Stimulated activated naive B cell treated with anti-CD40 and anti-IgM and Interleukin-4, amounts not matched to agents 10 μg/mL and 1 μg/mL and 100 μg/mL, for 72 hours (primary cell): ENCODE data around the gene RORB.

Experiments
- ATAC-seq, 2 donors: fragments of 150-1000 bp; cut with Tn5 transposase; replicated peaks; 2 replicates each; pipeline ENCODE4 v1.10.0; 2021; ENCODE audit warnings: moderate library complexity in 1 of 2
- DNase-seq: peaks from one replicate; pipeline ENCODE4 v3.0.0; 2021
- H3K27ac Mint-ChIP-seq: one replicate; pipeline ENCODE4 v1.8.0; 2022; ENCODE audit warnings: mild to moderate bottlenecking, mixed read lengths
- H3K27me3 Mint-ChIP-seq, 2 donors: one replicate each; pipeline ENCODE4 v1.8.0; 2022; ENCODE audit warnings: mixed read lengths in 2 of 2
- H3K36me3 Mint-ChIP-seq, 2 donors: one replicate each; pipeline ENCODE4 v1.8.0; 2022; ENCODE audit warnings: mixed read lengths in 2 of 2, mild to moderate bottlenecking in 1 of 2
- H3K4me1 Mint-ChIP-seq, 2 donors: one replicate each; pipeline ENCODE4 v1.8.0; 2022; ENCODE audit warnings: mixed read lengths in 2 of 2, mild to moderate bottlenecking in 1 of 2
- H3K4me3 Mint-ChIP-seq, 2 donors: one replicate each; pipeline ENCODE4 v1.8.0; 2022; ENCODE audit warnings: mild to moderate bottlenecking in 2 of 2, mixed read lengths in 2 of 2, moderate library complexity in 1 of 2
- H3K9me3 Mint-ChIP-seq, 2 donors: one replicate each; pipeline ENCODE4 v1.8.0; 2022; ENCODE audit warnings: mixed read lengths in 2 of 2, mild to moderate bottlenecking in 1 of 2

RORB gene

DNA sequence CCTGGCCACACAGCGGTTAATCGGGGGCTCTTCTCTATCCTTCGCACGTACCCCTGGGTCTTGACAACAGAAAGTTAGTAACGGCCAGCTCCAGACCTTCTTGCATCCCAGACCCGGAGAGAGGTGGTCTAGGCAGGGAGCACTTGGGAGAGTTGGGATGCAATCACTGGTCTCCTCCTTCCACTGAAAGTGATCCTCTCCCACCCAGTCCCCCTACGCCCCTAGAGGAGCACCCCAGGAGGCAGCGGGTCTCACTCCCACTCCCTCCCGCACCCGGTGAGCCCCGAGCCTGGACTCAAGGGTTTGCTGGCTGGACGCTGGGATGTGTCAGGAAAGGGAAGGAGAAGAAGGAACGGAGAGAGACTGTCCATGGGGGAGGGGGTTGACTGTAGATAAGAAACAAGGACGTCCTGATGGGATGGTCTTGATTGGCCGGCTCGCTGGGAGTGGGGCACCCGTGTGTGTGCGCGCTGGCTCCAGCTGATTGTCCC lies 2.0 kb downstream of the RORB start:
- Mint-ChIP-seq H3K4me3 (peak overlapping the region; percentile 70 to 92), H3K9me3 (no peaks in the 10 kb centered on the region), H3K27me3 (peaks cover 54 to 60% of the 10 kb centered on the region in 2 donors), H3K27ac (no peak overlapping the region), H3K4me1 (peaks cover 27 to 42% of the 10 kb centered on the region in 2 donors), H3K36me3 (peaks cover 0 to 4% of the 10 kb centered on the region in 2 donors)
- no peak for DNase-seq
- no peak for ATAC-seq

- Mint-ChIP-seq H3K4me1 (peaks cover 27 to 42% of the 10 kb centered on the region in 2 donors), H3K27me3 (peaks cover 54 to 60% of the 10 kb centered on the region in 2 donors), H3K9me3 (no peaks in the 10 kb centered on the region), H3K27ac (no peak overlapping the region), H3K4me3 (peak overlapping the region; percentile 70 to 92), H3K36me3 (peaks cover 0 to 4% of the 10 kb centered on the region in 2 donors)
- DNase-seq (no peak), ATAC-seq (no peak)
Observed at GRCh38 chr9:74499770-74500583, 2.8 kb downstream of the RORB start.

DNA sequence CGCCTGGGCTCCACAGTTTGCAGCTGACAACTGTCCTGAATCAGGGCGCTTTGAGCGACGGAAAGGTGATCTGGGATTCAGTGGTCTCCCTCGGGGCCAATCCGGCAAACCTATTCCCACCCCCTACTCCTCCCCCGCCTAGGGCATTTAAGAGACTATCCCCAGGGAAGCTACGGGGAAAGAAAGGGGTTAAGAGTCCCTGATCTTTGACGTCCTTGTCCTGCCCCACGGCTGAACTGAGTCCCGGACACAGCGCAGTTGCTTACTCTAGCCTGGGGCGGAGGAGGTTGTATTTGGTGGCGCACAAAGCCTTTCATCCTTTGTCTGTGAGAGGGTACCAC lies 3.4 kb downstream of the RORB start:
- Mint-ChIP-seq H3K9me3 (no peaks in the 10 kb centered on the region), H3K27ac (no peak overlapping the region), H3K4me3 (peak overlapping the region in 1 of 2 donors; percentile 60), H3K36me3 (peaks cover 0 to 4% of the 10 kb centered on the region in 2 donors), H3K27me3 (peaks cover 54 to 60% of the 10 kb centered on the region in 2 donors), H3K4me1 (peaks cover 27 to 42% of the 10 kb centered on the region in 2 donors)
- DNase-seq (no peak), ATAC-seq (no peak)

GRCh38 chr9:74501570-74501969 lies 4.4 kb downstream of the RORB start:
- H3K4me3 Mint-ChIP-seq: no peak overlapping the region
- peaks cover 50 to 57% of the 10 kb centered on the region in 2 donors for H3K27me3 Mint-ChIP-seq
- no peak for DNase-seq
- ATAC-seq: no peak
- H3K36me3 Mint-ChIP-seq: peaks cover 0 to 4% of the 10 kb centered on the region in 2 donors
- no peak overlapping the region for H3K27ac Mint-ChIP-seq
- H3K4me1 Mint-ChIP-seq: peaks cover 25 to 41% of the 10 kb centered on the region in 2 donors
- no peaks in the 10 kb centered on the region for H3K9me3 Mint-ChIP-seq

GRCh38 chr9:74503219-74503618 lies 6.1 kb downstream of the RORB start:
- Mint-ChIP-seq H3K27me3 (peaks cover 35 to 43% of the 10 kb centered on the region in 2 donors), H3K4me1 (peaks cover 16 to 27% of the 10 kb centered on the region in 2 donors), H3K9me3 (no peaks in the 10 kb centered on the region), H3K27ac (no peak overlapping the region), H3K4me3 (no peak overlapping the region), H3K36me3 (no peaks in the 10 kb centered on the region)
- no peak for ATAC-seq
- no peak for DNase-seq

DNA sequence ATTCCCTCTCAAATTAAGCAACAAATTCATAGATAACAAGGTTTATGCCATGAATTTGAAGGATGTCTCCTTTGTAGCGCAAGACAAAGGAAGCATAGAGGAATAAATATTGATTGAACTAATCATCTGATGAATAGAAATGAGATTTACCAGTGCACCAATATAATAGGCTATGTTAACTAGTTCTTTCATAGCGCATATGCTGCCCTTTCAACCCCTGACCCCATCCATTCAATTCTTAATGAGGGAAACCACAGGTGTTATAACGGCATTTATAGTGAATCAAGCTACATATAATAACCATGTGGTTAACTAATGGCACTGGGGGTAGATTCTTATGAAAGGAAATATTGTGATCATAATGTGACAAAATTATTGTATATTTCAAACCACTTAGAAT lies 6.5 kb downstream of the RORB start:
- Mint-ChIP-seq H3K36me3 (no peaks in the 10 kb centered on the region), H3K4me1 (peaks cover 14 to 23% of the 10 kb centered on the region in 2 donors), H3K9me3 (no peaks in the 10 kb centered on the region)

DNA sequence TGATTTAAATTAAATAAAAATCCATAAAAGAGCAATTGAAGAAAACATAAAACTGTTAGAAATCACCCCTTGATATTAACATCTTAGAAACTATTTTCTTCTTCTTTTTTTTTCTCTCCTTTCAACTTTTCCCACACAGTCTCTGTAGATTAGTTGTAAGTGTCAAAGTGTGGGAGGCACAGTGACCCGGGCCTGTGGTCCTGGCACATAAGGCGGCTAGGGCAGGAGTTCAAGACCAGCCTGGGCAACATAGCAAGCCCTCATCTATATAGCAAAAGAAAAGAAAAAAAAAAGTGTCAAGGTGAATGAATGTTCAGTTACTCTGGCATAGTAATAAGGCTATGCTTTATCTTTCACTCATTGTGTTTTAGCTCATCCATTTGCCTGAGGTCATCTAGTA lies 14.2 kb downstream of the RORB start:
- ATAC-seq (no peak), DNase-seq (no peak)
- Mint-ChIP-seq H3K27ac (no peak overlapping the region), H3K36me3 (no peaks in the 10 kb centered on the region), H3K4me1 (no peaks in the 10 kb centered on the region), H3K27me3 (peaks cover 7 to 19% of the 10 kb centered on the region in 2 donors), H3K4me3 (no peak overlapping the region), H3K9me3 (no peaks in the 10 kb centered on the region)

More for the DNA sequence above, 6.5 kb downstream of the RORB start:
- Mint-ChIP-seq H3K27me3 (peaks cover 32 to 41% of the 10 kb centered on the region in 2 donors), H3K4me3 (no peak overlapping the region), H3K27ac (no peak overlapping the region)
- DNase-seq: no peak
- no peak for ATAC-seq

DNA sequence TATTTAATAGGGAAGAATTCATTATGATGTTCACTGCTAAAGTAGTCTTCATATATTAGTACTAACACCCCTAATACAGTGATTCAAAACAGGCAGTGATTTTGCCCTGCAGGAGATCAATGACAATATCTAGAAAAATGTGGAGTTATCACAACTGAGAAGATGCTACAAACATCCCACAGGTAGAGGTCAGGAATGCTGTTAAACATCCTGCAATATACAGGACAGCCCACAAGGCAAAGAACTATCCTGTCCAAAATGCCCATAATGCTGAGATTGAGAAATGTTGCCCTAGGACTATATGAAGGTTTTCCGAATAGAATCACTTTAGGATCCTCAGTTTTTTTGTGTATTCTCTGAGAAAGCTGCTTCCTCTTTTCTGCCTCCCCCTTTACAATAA lies 15.3 kb downstream of the RORB start:
- H3K4me3 Mint-ChIP-seq: no peak overlapping the region
- H3K4me1 Mint-ChIP-seq: no peaks in the 10 kb centered on the region
- no peaks in the 10 kb centered on the region for H3K36me3 Mint-ChIP-seq
- DNase-seq: no peak
- no peak for ATAC-seq
- no peak overlapping the region for H3K27ac Mint-ChIP-seq
- no peaks in the 10 kb centered on the region for H3K9me3 Mint-ChIP-seq
- peaks cover 7 to 19% of the 10 kb centered on the region in 2 donors for H3K27me3 Mint-ChIP-seq

- H3K36me3 Mint-ChIP-seq: no peaks in the 10 kb centered on the region
- no peaks in the 10 kb centered on the region for H3K9me3 Mint-ChIP-seq
- no peak overlapping the region for H3K27ac Mint-ChIP-seq
- peaks cover 7 to 19% of the 10 kb centered on the region in 2 donors for H3K27me3 Mint-ChIP-seq
- DNase-seq (no peak), ATAC-seq (no peak)
- no peaks in the 10 kb centered on the region for H3K4me1 Mint-ChIP-seq
- no peak overlapping the region for H3K4me3 Mint-ChIP-seq
Observed at GRCh38 chr9:74513221-74513620, 16.1 kb downstream of the RORB start.

DNA sequence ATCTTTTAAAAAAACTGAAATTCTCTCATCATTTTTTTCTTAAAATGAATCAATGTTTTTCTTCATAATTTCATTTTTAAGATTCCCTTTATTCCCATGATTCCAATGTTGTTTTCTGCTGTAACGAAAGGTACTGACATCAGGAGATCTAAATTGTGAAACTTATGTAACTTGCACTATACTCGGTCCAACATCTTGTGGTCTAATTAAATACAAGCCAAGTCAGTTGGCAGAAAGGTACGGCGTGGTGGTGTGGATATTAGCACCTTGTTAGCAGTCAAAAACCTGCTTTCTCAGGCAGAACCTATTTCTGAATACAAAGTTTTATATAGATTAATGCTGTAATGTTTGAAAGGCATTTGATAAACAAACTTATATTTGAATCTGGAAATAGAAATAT lies 20.1 kb downstream of the RORB start:
- Mint-ChIP-seq H3K9me3 (no peaks in the 10 kb centered on the region), H3K4me1 (no peaks in the 10 kb centered on the region), H3K27ac (no peak overlapping the region), H3K27me3 (peaks cover 5 to 7% of the 10 kb centered on the region in 2 donors), H3K36me3 (no peaks in the 10 kb centered on the region), H3K4me3 (no peak overlapping the region)
- no peak for ATAC-seq
- no peak for DNase-seq

GRCh38 chr9:74519419-74519818 lies 22.3 kb downstream of the RORB start:
- Mint-ChIP-seq H3K9me3 (no peaks in the 10 kb centered on the region), H3K36me3 (no peaks in the 10 kb centered on the region), H3K4me1 (no peaks in the 10 kb centered on the region), H3K27me3 (peaks cover 0 to 14% of the 10 kb centered on the region in 2 donors), H3K27ac (no peak overlapping the region), H3K4me3 (no peak overlapping the region)
- DNase-seq (no peak), ATAC-seq (no peak)

DNA sequence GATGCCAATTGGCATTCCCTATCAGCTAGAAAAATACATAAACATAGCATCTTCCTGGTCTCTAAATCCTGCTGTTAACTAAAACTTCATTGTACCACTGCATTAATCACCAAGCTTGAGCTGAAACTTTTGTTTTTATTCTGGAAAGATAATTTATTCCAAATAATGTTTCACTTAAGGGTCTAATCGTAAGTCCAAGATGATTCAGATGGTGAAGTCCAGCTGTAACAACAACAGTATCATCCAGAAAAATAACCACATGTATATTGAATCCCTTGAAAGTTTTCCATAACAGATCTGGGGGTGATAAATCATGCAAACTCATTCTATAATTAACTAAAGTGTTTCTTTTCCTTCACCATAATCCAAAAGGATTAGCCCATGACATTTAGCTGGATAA lies 23.9 kb downstream of the RORB start:
- DNase-seq: no peak
- Mint-ChIP-seq H3K27me3 (peaks cover 0 to 14% of the 10 kb centered on the region in 2 donors), H3K27ac (no peak overlapping the region), H3K36me3 (no peaks in the 10 kb centered on the region), H3K9me3 (no peaks in the 10 kb centered on the region), H3K4me1 (peaks cover 0 to 2% of the 10 kb centered on the region in 2 donors), H3K4me3 (no peak overlapping the region)
- no peak for ATAC-seq

DNA sequence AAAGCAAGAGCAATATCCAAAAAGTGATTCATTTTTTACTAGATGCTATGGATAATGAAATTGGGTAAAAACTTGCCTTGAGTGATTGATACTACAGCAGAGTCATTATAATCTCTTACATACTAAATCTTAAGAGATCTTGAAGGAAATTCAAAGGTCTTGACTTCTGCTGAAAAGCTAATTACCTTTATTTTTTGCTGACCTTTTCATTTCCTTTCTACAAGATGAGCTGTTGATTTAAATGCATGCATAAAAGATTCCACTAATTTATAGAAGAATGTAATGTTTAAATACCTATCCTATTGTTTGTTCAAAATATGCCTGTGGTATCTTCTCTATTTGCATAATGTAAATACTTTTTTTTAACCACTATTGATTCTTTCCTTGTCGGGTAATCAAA lies 27.2 kb downstream of the RORB start:
- Mint-ChIP-seq H3K36me3 (no peaks in the 10 kb centered on the region), H3K4me1 (peaks cover 0 to 7% of the 10 kb centered on the region in 2 donors), H3K9me3 (no peaks in the 10 kb centered on the region), H3K4me3 (no peak overlapping the region), H3K27ac (no peak overlapping the region), H3K27me3 (peaks cover 0 to 13% of the 10 kb centered on the region in 2 donors)
- ATAC-seq: no peak
- DNase-seq: no peak

- H3K4me1 Mint-ChIP-seq: peaks cover 0 to 7% of the 10 kb centered on the region in 2 donors
- ATAC-seq (no peak), DNase-seq (no peak)
- H3K4me3 Mint-ChIP-seq: no peak overlapping the region
- no peaks in the 10 kb centered on the region for H3K9me3 Mint-ChIP-seq
- H3K27ac Mint-ChIP-seq: no peak overlapping the region
- no peaks in the 10 kb centered on the region for H3K36me3 Mint-ChIP-seq
- H3K27me3 Mint-ChIP-seq: peaks cover 0 to 12% of the 10 kb centered on the region in 2 donors
Observed at GRCh38 chr9:74526215-74526614, 29.1 kb downstream of the RORB start.

DNA sequence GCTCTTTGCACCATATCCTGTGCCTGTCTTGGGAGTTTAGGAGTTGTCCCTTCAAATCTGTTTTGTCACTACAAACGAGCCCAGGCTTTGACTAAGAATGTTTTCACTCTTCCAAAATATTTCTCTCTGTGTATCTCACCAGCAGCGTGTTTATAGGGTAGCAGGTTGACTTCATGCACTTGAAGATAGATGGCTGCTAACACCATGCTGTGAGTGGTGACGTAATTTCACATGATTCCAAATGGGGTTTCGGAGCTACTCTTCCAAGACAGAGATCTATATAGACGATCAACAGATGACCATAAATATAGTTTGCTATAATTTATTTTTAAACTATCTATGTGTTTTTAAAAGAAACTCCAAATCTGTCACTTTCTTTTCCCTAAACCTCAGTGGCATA lies 30.6 kb downstream of the RORB start:
- Mint-ChIP-seq H3K27me3 (peaks cover 0 to 12% of the 10 kb centered on the region in 2 donors), H3K36me3 (no peaks in the 10 kb centered on the region), H3K27ac (no peak overlapping the region), H3K4me3 (no peak overlapping the region), H3K9me3 (no peaks in the 10 kb centered on the region), H3K4me1 (peaks cover 0 to 7% of the 10 kb centered on the region in 2 donors)
- DNase-seq (no peak), ATAC-seq (no peak)
